Panc1 (cell line): ENCODE measurements around the gene DNER.

Experiments used
- CTCF ChIP-seq: fragments of 450-650 bp; IDR thresholded peaks from 2 replicates; pipeline ENCODE4 v1.5.1; 2017; ENCODE audit warnings: mild to moderate bottlenecking
- POLR2AphosphoS5 ChIP-seq: IDR thresholded peaks from 2 replicates; pipeline ENCODE4 v1.6.1; 2012; ENCODE audit warnings: mild to moderate bottlenecking, low read depth, low read length, moderate library complexity
- REST ChIP-seq, 2 experiments: IDR thresholded peaks; 2 replicates each; pipeline ENCODE4 v1.6.1; 2011 to 2012; ENCODE audit warnings: low read depth in 2 of 2, control low read depth in 1 of 2, low read length in 1 of 2, mild to moderate bottlenecking in 1 of 2, moderate library complexity in 1 of 2; ENCODE audit not compliant: insufficient read depth in 1 of 2
- SIN3A ChIP-seq: IDR thresholded peaks from 2 replicates; pipeline ENCODE4 v1.6.1; 2012; ENCODE audit warnings: low read depth, mild to moderate bottlenecking, low read length, moderate library complexity, borderline replicate concordance; ENCODE audit not compliant: insufficient read depth
- TCF7L2 ChIP-seq: IDR thresholded peaks from 2 replicates; pipeline ENCODE4 v1.6.1; 2011; ENCODE audit warnings: mild to moderate bottlenecking, low read depth, low read length, inconsistent platforms

- TF ChIP-seq POLR2AphosphoS5, result no peak
- no peak for TF ChIP-seq CTCF
- TF ChIP-seq REST (IDR thresholded peaks at IDR 0.05; ENCODE audit: insufficient read depth in 1 of 2, low read depth in 2 of 2, low read length in 1 of 2), result no peak
- no peak for TF ChIP-seq SIN3A
- TF ChIP-seq TCF7L2, result no peak
Measured at GRCh38 chr2:229543176-229543873, 171.0 kb downstream of the DNER start.
